Thyroid gland (tissue), 4 donors: ENCODE results near the gene STRIP2.

Experiments used
- POLR2A ChIP-seq, 2 donors: fragments of 450-650 bp; IDR thresholded peaks; one replicate each; pipeline ENCODE4 v1.6.1; 2017; ENCODE audit warnings: antibody characterized with exemption in 2 of 2, mild to moderate bottlenecking in 2 of 2, moderate library complexity in 1 of 2
- TF ChIP-seq, protein P1 (sequence below), 6 experiments: fragments of 200-600 bp in 3 of 6; fragments of 450-650 bp in 3 of 6; sonication (generic) in 3 of 6; IDR thresholded peaks; one replicate each; pipeline ENCODE4 v1.5.1; 2016 to 2019; ENCODE audit warnings: antibody characterized with exemption in 6 of 6, mild to moderate bottlenecking in 2 of 6, inconsistent platforms in 1 of 6, moderate library complexity in 1 of 6

DNA sequence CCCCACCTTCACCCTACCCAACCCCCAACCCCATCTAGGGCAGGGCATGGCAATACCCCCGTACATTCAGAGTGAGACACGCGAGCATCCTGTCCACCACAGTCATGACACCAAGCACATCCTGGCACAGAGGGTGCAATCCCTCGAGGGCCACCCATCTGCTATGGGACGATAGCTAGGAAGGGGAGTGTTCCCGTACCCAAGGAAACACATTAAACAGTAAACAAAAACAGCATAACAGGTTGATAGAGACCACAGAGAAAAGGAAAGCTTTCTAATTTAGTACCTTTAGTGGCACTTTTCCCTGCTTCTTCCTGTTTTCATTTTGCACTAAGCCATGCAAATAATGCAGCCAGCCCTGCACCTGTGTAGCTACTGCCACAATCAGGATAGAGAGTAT is 65.8 kb downstream of the STRIP2 start:
- TF ChIP-seq, protein P1, sequence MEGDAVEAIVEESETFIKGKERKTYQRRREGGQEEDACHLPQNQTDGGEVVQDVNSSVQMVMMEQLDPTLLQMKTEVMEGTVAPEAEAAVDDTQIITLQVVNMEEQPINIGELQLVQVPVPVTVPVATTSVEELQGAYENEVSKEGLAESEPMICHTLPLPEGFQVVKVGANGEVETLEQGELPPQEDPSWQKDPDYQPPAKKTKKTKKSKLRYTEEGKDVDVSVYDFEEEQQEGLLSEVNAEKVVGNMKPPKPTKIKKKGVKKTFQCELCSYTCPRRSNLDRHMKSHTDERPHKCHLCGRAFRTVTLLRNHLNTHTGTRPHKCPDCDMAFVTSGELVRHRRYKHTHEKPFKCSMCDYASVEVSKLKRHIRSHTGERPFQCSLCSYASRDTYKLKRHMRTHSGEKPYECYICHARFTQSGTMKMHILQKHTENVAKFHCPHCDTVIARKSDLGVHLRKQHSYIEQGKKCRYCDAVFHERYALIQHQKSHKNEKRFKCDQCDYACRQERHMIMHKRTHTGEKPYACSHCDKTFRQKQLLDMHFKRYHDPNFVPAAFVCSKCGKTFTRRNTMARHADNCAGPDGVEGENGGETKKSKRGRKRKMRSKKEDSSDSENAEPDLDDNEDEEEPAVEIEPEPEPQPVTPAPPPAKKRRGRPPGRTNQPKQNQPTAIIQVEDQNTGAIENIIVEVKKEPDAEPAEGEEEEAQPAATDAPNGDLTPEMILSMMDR (IDR thresholded peaks at IDR 0.05): no peak
- no peak for TF ChIP-seq POLR2A (IDR thresholded peaks at IDR 0.05)
